ENCODE results near the gene NRSN1. TPM values are rescaled to one million over a fixed set of nuclear protein-coding genes. Genes with fewer than 3 reads are reported as not detected.

The NRSN1 gene
- total and polyA plus RNA-seq, 2 of the 13 experiments (the other 11 are each of a cell fraction or from before 2014, with no cell fraction given), result not detected

GRCh38 chr6:24145690-24146131, 19.7 kb downstream of the NRSN1 start (continued):
- TF ChIP-seq ZBTB40 (IDR thresholded peaks at IDR 0.05), result no peak
- no peak for TF ChIP-seq ZBTB40 (CRISPR knock-in tag; IDR thresholded peaks at IDR 0.05)
- TF ChIP-seq RNF2 (conservative IDR thresholded peaks at IDR 0.05; ENCODE audit: low read depth), result no peak
- TF ChIP-seq RBFOX2 (IDR thresholded peaks at IDR 0.05; ENCODE audit: low read depth, low read length), result no peak
- TF ChIP-seq, protein P1, sequence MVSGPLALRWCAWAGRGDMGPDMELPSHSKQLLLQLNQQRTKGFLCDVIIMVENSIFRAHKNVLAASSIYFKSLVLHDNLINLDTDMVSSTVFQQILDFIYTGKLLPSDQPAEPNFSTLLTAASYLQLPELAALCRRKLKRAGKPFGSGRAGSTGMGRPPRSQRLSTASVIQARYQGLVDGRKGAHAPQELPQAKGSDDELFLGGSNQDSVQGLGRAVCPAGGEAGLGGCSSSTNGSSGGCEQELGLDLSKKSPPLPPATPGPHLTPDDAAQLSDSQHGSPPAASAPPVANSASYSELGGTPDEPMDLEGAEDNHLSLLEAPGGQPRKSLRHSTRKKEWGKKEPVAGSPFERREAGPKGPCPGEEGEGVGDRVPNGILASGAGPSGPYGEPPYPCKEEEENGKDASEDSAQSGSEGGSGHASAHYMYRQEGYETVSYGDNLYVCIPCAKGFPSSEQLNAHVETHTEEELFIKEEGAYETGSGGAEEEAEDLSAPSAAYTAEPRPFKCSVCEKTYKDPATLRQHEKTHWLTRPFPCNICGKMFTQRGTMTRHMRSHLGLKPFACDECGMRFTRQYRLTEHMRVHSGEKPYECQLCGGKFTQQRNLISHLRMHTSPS (CRISPR knock-in tag; IDR thresholded peaks at IDR 0.05; ENCODE audit: low read depth), result no peak; the same call in 1 of the 2 replicates
- TF ChIP-seq AGO2 (optimal IDR thresholded peaks at IDR 0.05; ENCODE audit: low read depth, low read length), result no peak
- peak; percentile 58 for TF ChIP-seq YY1 (IDR thresholded peaks at IDR 0.05; ENCODE audit: insufficient read depth, insufficient replicate concordance, low read depth, low read length)
- TF ChIP-seq, protein P2, sequence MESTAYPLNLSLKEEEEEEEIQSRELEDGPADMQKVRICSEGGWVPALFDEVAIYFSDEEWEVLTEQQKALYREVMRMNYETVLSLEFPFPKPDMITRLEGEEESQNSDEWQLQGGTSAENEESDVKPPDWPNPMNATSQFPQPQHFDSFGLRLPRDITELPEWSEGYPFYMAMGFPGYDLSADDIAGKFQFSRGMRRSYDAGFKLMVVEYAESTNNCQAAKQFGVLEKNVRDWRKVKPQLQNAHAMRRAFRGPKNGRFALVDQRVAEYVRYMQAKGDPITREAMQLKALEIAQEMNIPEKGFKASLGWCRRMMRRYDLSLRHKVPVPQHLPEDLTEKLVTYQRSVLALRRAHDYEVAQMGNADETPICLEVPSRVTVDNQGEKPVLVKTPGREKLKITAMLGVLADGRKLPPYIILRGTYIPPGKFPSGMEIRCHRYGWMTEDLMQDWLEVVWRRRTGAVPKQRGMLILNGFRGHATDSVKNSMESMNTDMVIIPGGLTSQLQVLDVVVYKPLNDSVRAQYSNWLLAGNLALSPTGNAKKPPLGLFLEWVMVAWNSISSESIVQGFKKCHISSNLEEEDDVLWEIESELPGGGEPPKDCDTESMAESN (CRISPR knock-in tag; conservative IDR thresholded peaks at IDR 0.05), result no peak
- no peak for TF ChIP-seq ZNF619 (CRISPR knock-in tag; IDR thresholded peaks at IDR 0.05)
- peak; percentile 43; the same call in 1 of the 2 replicates for TF ChIP-seq REPIN1 (CRISPR knock-in tag; IDR thresholded peaks at IDR 0.05; ENCODE audit: borderline replicate concordance, low read depth)
- TF ChIP-seq ZNF784 (CRISPR knock-in tag; IDR thresholded peaks at IDR 0.05; ENCODE audit: borderline replicate concordance), result no peak
- TF ChIP-seq, protein P3, sequence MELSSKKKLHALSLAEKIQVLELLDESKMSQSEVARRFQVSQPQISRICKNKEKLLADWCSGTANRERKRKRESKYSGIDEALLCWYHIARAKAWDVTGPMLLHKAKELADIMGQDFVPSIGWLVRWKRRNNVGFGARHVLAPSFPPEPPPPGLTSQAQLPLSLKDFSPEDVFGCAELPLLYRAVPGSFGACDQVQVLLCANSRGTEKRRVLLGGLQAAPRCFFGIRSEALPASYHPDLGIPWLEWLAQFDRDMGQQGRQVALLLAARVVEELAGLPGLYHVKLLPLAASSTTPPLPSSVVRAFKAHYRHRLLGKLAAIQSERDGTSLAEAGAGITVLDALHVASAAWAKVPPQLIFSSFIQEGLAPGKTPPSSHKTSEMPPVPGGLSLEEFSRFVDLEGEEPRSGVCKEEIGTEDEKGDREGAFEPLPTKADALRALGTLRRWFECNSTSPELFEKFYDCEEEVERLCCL (CRISPR knock-in tag; IDR thresholded peaks at IDR 0.05; ENCODE audit: borderline replicate concordance), result no peak
- no peak for TF ChIP-seq SALL2 (CRISPR knock-in tag; IDR thresholded peaks at IDR 0.05)
- no peak for TF ChIP-seq ZFY (CRISPR knock-in tag; IDR thresholded peaks at IDR 0.05)
